ENCODE results near the gene OGFR.

- no peak for TF ChIP-seq CTCF (IDR thresholded peaks at IDR 0.05)
- no peak for TF ChIP-seq POLR2A (IDR thresholded peaks at IDR 0.05)
- no peak for TF ChIP-seq POLR2AphosphoS5 (IDR thresholded peaks at IDR 0.05; ENCODE audit: insufficient read depth in 1 of 2, low read depth in 1 of 2)
These were observed 29.9 kb upstream of the OGFR start for GRCh38 chr20:62774762-62775161.

Measured in vagina (tissue), 2 donors.